ENCODE results near the gene GRXCR2. TPM values are rescaled to one million over a fixed set of nuclear protein-coding genes. Genes with fewer than 3 reads are reported as not detected.

The GRXCR2 gene
- total RNA-seq, 1 donor from 2014 or later: not detected

DNA sequence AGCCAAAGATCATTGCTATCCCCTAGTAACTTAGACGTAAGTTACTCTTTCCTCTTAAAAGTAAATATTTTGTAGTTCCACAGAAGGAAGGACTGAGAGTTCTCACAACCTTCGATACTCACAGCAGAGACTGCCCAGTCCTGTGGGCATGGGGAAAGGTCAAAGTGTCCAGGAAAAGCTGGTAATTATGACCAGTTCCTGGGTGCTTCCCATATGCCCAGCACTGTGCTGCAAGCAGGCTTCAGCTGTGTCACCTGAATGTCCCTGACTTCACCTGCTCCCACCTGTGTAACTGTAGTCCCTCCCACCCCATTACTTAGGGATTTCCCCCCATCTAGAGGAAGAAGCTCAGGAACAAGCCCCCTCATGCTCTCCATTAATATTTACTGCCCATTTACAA lies 45.6 kb upstream of the GRXCR2 start:
- TF ChIP-seq, protein P1, sequence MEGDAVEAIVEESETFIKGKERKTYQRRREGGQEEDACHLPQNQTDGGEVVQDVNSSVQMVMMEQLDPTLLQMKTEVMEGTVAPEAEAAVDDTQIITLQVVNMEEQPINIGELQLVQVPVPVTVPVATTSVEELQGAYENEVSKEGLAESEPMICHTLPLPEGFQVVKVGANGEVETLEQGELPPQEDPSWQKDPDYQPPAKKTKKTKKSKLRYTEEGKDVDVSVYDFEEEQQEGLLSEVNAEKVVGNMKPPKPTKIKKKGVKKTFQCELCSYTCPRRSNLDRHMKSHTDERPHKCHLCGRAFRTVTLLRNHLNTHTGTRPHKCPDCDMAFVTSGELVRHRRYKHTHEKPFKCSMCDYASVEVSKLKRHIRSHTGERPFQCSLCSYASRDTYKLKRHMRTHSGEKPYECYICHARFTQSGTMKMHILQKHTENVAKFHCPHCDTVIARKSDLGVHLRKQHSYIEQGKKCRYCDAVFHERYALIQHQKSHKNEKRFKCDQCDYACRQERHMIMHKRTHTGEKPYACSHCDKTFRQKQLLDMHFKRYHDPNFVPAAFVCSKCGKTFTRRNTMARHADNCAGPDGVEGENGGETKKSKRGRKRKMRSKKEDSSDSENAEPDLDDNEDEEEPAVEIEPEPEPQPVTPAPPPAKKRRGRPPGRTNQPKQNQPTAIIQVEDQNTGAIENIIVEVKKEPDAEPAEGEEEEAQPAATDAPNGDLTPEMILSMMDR (IDR thresholded peaks at IDR 0.05): no peak
- no peak for DNase-seq
- H3K4me1 Mint-ChIP-seq: no peaks in the 10 kb centered on the region
- no peaks in the 10 kb centered on the region for H3K9me3 Mint-ChIP-seq
- ChIA-PET POLR2A (interaction anchor here (0.6 kb wide), 1 partner anchor 21 kb away, joined by 3 read pairs; no protein-coding TSS in a partner anchor), CTCF (no interaction called here)
- no peak overlapping the region for H3K4me3 Mint-ChIP-seq
- H3K27me3 Mint-ChIP-seq: peaks cover 3% of the 10 kb centered on the region
- intact Hi-C loops (cut with micrococcal nuclease): no loop called here
- ATAC-seq (ENCODE audit: low read depth): no peak
- no peaks in the 10 kb centered on the region for H3K36me3 Mint-ChIP-seq (ENCODE audit: low read depth)
- H3K27ac Mint-ChIP-seq: no peak overlapping the region

DNA sequence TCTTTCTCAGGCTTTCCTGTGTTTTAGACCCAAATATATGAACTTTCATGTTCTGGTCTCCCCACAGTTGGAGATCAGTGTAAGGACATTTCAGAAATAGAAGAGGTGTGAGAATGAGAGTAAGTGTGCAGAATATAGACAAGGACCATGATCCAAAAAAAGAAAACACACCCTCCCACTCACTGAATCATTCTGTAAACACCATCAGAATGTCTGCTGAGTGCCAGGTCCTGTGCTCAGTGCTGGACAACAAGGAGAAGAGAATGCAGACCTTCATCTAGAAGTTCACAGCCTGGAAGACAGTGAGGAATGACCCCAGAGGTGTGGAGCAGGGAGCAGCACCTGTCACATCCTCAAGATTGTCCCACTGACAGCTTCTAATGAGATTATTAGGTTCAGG lies 44.5 kb upstream of the GRXCR2 start:
- Mint-ChIP-seq H3K36me3 (ENCODE audit: low read depth) (no peaks in the 10 kb centered on the region), H3K9me3 (no peaks in the 10 kb centered on the region), H3K27me3 (peaks cover 3% of the 10 kb centered on the region), H3K4me3 (no peak overlapping the region), H3K4me1 (no peaks in the 10 kb centered on the region), H3K27ac (no peak overlapping the region)
- POLR2A ChIA-PET: no interaction called here
- intact Hi-C loops (cut with micrococcal nuclease): no loop called here
- CTCF ChIA-PET: no interaction called here
- TF ChIP-seq, protein P1 (IDR thresholded peaks at IDR 0.05): no peak
- DNase-seq: no peak
- ATAC-seq (ENCODE audit: low read depth): no peak

DNA sequence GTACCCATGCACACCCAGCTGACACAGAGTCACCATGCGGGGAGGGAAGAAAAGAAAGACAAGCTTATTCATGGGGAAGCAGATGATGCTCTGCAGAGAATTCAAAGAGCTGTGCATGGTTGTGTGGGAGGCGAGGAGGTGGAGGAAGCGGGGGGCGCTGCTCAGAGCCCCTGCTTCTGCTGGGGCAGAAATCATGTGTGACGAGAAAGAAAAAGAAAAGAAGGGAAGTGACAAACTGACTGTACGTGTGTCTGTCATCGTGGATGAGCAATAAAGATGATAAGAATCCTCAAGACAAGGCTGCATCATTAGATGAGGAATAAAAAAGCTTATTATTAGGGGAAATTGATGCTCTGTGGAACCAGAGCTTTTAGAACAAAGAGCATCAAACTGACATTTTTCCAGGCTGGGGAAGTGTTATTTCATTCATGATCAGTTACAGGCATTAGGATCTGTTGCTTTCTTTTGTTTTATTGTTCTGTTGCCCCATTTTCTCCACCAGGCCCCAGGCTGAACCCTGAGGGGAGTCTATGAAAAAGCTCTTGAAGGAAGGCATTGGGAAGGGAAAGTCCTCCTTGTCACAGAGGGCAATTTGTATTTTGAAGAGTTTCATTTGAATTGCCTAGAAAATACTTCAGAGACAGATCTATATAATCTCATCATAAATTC lies 43.3 kb upstream of the GRXCR2 start:
- ChIA-PET CTCF (no interaction called here), POLR2A (no interaction called here)
- Mint-ChIP-seq H3K27me3 (peaks cover 3% of the 10 kb centered on the region), H3K9me3 (no peaks in the 10 kb centered on the region), H3K36me3 (ENCODE audit: low read depth) (no peaks in the 10 kb centered on the region), H3K4me3 (no peak overlapping the region), H3K27ac (no peak overlapping the region), H3K4me1 (no peaks in the 10 kb centered on the region)
- ATAC-seq (ENCODE audit: low read depth) (no peak), DNase-seq (no peak)
- TF ChIP-seq, protein P1 (IDR thresholded peaks at IDR 0.05): no peak
- intact Hi-C loops (cut with micrococcal nuclease): no loop called here

DNA sequence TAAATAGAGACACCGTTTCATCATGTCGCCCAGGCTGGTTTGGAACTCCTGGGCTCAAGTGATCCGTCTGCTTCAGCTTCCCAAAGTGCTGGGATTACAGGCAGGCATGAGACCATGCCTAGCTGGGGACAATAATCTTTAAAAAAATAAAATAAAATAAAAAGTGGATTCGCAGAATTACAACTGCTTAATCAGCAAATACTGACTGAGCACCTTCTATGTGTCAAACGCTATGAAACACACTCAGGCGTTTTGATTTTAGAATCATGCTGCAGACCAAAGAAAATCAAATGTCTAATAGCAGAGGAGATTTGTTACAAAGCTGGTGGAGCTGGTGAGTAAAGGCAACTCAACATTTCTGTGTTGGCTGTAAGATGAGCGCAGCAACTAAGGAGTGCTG lies 40.9 kb upstream of the GRXCR2 start:
- no peaks in the 10 kb centered on the region for H3K36me3 Mint-ChIP-seq (ENCODE audit: low read depth)
- H3K27ac Mint-ChIP-seq: no peak overlapping the region
- no peak for ATAC-seq (ENCODE audit: low read depth)
- no peak for DNase-seq
- ChIA-PET POLR2A (no interaction called here), CTCF (no interaction called here)
- peaks cover 3% of the 10 kb centered on the region for H3K27me3 Mint-ChIP-seq
- intact Hi-C loops (cut with micrococcal nuclease): no loop called here
- TF ChIP-seq, protein P1 (IDR thresholded peaks at IDR 0.05): no peak
- H3K4me3 Mint-ChIP-seq: no peak overlapping the region
- H3K4me1 Mint-ChIP-seq: no peaks in the 10 kb centered on the region
- no peaks in the 10 kb centered on the region for H3K9me3 Mint-ChIP-seq

DNA sequence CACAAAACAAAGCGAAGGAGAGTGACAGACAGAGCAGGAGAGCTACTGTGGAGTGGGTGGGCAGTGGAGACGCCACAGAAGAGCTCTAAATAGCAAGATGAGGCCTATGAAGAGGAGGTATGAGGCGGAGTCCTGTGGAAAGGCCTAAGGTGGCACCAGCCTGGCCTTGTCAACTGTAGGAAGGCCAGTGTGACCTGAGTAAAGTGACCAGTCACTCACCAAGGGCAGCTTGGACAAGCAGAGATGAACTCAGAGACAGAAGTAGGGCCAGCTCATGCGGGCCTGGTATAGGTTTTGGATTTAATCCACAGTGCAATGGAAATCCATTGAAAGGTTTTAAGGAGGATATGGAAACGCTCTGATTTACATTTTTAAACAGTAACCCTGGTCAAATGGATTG lies 39.8 kb upstream of the GRXCR2 start:
- CTCF ChIA-PET: no interaction called here
- H3K4me3 Mint-ChIP-seq: no peak overlapping the region
- ATAC-seq (ENCODE audit: low read depth) (no peak), DNase-seq (no peak)
- TF ChIP-seq, protein P1 (IDR thresholded peaks at IDR 0.05): no peak
- H3K27me3 Mint-ChIP-seq: peaks cover 3% of the 10 kb centered on the region
- H3K36me3 Mint-ChIP-seq (ENCODE audit: low read depth): no peaks in the 10 kb centered on the region
- H3K27ac Mint-ChIP-seq: no peak overlapping the region
- intact Hi-C loops (cut with micrococcal nuclease): no loop called here
- no peaks in the 10 kb centered on the region for H3K9me3 Mint-ChIP-seq
- POLR2A ChIA-PET: no interaction called here
- H3K4me1 Mint-ChIP-seq: no peaks in the 10 kb centered on the region

Measured in activated B cell treated with CpG ODN at 0.5 μM for 24 hours (primary cell).